MCF 10A (cell line): ENCODE results near the gene BMERB1. TPM values are rescaled to one million over a fixed set of nuclear protein-coding genes. Genes with fewer than 3 reads are reported as not detected.

Experiments
- BruUV-seq: library from RNA; stranded (reverse); fragments of 400-500 nt; replicated peaks from 2 replicates; lab custom pipeline; 2021; lab: Mats Ljungman, UMichigan
- CTCF ChIA-PET: fragments of 300-600 bp; sonication (Branson Sonifier 250); formaldehyde crosslinking; extraction: SDS; loops from one replicate; lab custom pipeline; 2021; ENCODE audit warnings: antibody characterized with exemption, inconsistent platforms; lab: Yijun Ruan, JAX
- POLR2A ChIA-PET: fragments of 300-600, 350-650 bp; sonication (Branson Sonifier 250); formaldehyde crosslinking; extraction: SDS; loops from one replicate; lab custom pipeline; 2020; ENCODE audit warnings: antibody characterized with exemption, inconsistent platforms; lab: Yijun Ruan, JAX
- DNase-seq: peaks from one replicate; pipeline ENCODE4 v3.0.0-alpha.2; 2018; ENCODE audit not compliant: unreplicated experiment
- H3K27ac Mint-ChIP-seq: one replicate; pipeline ENCODE4 v1.8.0; 2022; ENCODE audit warnings: mild to moderate bottlenecking, low read depth, mixed read lengths; ENCODE audit not compliant: unreplicated experiment
- H3K27me3 Mint-ChIP-seq: one replicate; pipeline ENCODE4 v1.8.0; 2022; ENCODE audit warnings: mixed read lengths; ENCODE audit not compliant: insufficient read depth, unreplicated experiment
- H3K36me3 Mint-ChIP-seq: one replicate; pipeline ENCODE4 v1.8.0; 2022; ENCODE audit warnings: mild to moderate bottlenecking, moderate library complexity, mixed read lengths; ENCODE audit not compliant: insufficient read depth, unreplicated experiment
- H3K4me1 Mint-ChIP-seq: one replicate; pipeline ENCODE4 v1.8.0; 2022; ENCODE audit warnings: mixed read lengths; ENCODE audit not compliant: insufficient read depth, unreplicated experiment
- H3K4me3 Mint-ChIP-seq: one replicate; pipeline ENCODE4 v1.8.0; 2022; ENCODE audit warnings: mild to moderate bottlenecking, moderate library complexity, mixed read lengths; ENCODE audit not compliant: unreplicated experiment
- H3K9me3 Mint-ChIP-seq: one replicate; pipeline ENCODE4 v1.8.0; 2022; ENCODE audit warnings: mixed read lengths; ENCODE audit not compliant: unreplicated experiment
- CTCF ChIP-seq: fragments of 200-600 bp; IDR thresholded peaks from one replicate; pipeline ENCODE4 v1.8.0; 2022; ENCODE audit warnings: antibody characterized with exemption, mild to moderate bottlenecking; ENCODE audit not compliant: unreplicated experiment
- intact Hi-C: fragments of 100-400 bp; cut with micrococcal nuclease; formaldehyde crosslinking; loops from 2 replicates; pipeline ENCODE4 v1.14.1; 2022
- total RNA-seq: library from RNA; stranded (reverse); gene quantifications from 2 replicates; pipeline ENCODE4 v1.2.3, GENCODE V29; 2022

BMERB1 gene
- total RNA-seq, 1 experiment from 2014 or later = 3.3 TPM

- H3K27ac Mint-ChIP-seq = no peak overlapping the region
- ChIA-PET CTCF (interaction anchor here (1.1 to 1.6 kb wide), 2 partner anchors 11 to 18 kb away, joined by 3 to 4 read pairs; no protein-coding TSS in a partner anchor), POLR2A (interaction anchor here (0.8 kb wide), 1 partner anchor 21 kb away, joined by 3 read pairs; no protein-coding TSS in a partner anchor)
- H3K4me1 Mint-ChIP-seq = peaks cover 6% of the 10 kb centered on the region
- H3K4me3 Mint-ChIP-seq = no peak overlapping the region
- H3K27me3 Mint-ChIP-seq = no peaks in the 10 kb centered on the region
- intact Hi-C loops = no loop called here
- TF ChIP-seq CTCF = no peak
- H3K36me3 Mint-ChIP-seq = no peaks in the 10 kb centered on the region
- BruUV-seq = no TSS peak
- H3K9me3 Mint-ChIP-seq = peaks cover 7% of the 10 kb centered on the region
- no peak for DNase-seq
Observed at GRCh38 chr16:15445450-15445849, 11.1 kb downstream of the BMERB1 start.

GRCh38 chr16:15446901-15447300, 12.5 kb downstream of the BMERB1 start:
- no peaks in the 10 kb centered on the region for H3K27me3 Mint-ChIP-seq
- no peaks in the 10 kb centered on the region for H3K4me1 Mint-ChIP-seq
- no peak overlapping the region for H3K27ac Mint-ChIP-seq
- intact Hi-C loops = no loop called here
- TF ChIP-seq CTCF = no peak
- CTCF ChIA-PET = no interaction called here
- H3K4me3 Mint-ChIP-seq = no peak overlapping the region
- DNase-seq = no peak
- no TSS peak for BruUV-seq
- no peaks in the 10 kb centered on the region for H3K36me3 Mint-ChIP-seq
- POLR2A ChIA-PET = interaction anchor here (0.6 kb wide), 1 partner anchor 8 kb away, joined by 5 read pairs; no protein-coding TSS in a partner anchor
- peaks cover 7% of the 10 kb centered on the region for H3K9me3 Mint-ChIP-seq

- no peaks in the 10 kb centered on the region for H3K27me3 Mint-ChIP-seq
- TF ChIP-seq CTCF = no peak
- DNase-seq = no peak
- POLR2A ChIA-PET = no interaction called here
- H3K27ac Mint-ChIP-seq = no peak overlapping the region
- CTCF ChIA-PET = no interaction called here
- intact Hi-C loops = no loop called here
- no TSS peak for BruUV-seq
- no peaks in the 10 kb centered on the region for H3K36me3 Mint-ChIP-seq
- H3K4me1 Mint-ChIP-seq = no peaks in the 10 kb centered on the region
- H3K9me3 Mint-ChIP-seq = peaks cover 1% of the 10 kb centered on the region
- no peak overlapping the region for H3K4me3 Mint-ChIP-seq
Observed at GRCh38 chr16:15450624-15451023, 16.2 kb downstream of the BMERB1 start.

- H3K36me3 Mint-ChIP-seq = no peaks in the 10 kb centered on the region
- CTCF ChIA-PET = interaction anchor here (0.9 kb wide), 1 partner anchor 14 kb away, joined by 5 read pairs; no protein-coding TSS in a partner anchor
- no peak for TF ChIP-seq CTCF
- no peaks in the 10 kb centered on the region for H3K27me3 Mint-ChIP-seq
- DNase-seq = no peak
- no peaks in the 10 kb centered on the region for H3K9me3 Mint-ChIP-seq
- intact Hi-C loops = no loop called here
- POLR2A ChIA-PET = interaction anchor here (0.8 to 1.0 kb wide), 2 partner anchors 9 to 18 kb away, joined by 3 read pairs; no protein-coding TSS in a partner anchor
- H3K27ac Mint-ChIP-seq = no peak overlapping the region
- no peak overlapping the region for H3K4me3 Mint-ChIP-seq
- no TSS peak for BruUV-seq
- no peaks in the 10 kb centered on the region for H3K4me1 Mint-ChIP-seq
Observed at GRCh38 chr16:15451098-15451731, 16.8 kb downstream of the BMERB1 start.
